B cell (primary cell): ENCODE data around the gene MALRD1.

Experiments used
- EZH2 ChIP-seq: IDR thresholded peaks from 2 replicates; pipeline ENCODE4 v1.6.1; 2012; ENCODE audit warnings: borderline replicate concordance, low read depth, mild to moderate bottlenecking, moderate library complexity, low read length; ENCODE audit not compliant: insufficient read depth, poor library complexity, severe bottlenecking
- TF ChIP-seq, protein P1 (sequence below): fragments of 200-600 bp; IDR thresholded peaks from one replicate; pipeline ENCODE4 v1.8.0; 2022; ENCODE audit warnings: antibody characterized with exemption, mild to moderate bottlenecking

DNA sequence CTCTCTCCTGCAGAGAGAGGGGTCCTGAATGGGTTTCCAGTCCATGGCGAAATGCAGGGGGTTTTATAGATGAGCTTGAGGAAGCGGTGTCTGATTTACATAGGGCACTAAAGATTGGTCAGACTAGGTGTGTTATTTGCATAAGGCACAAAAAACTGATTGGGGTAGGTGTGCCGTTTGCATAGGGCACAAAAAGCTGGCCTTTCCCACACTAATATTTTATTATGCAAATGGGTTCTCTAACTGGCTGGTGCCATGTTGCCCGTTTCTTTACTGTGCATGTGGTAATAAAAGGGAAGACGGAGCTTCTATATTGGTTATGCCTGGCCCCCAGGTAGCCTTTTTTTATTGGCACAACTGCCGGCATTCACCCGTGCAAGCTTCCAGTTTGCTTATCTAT is 50.2 kb downstream of the MALRD1 start:
- TF ChIP-seq, protein P1, sequence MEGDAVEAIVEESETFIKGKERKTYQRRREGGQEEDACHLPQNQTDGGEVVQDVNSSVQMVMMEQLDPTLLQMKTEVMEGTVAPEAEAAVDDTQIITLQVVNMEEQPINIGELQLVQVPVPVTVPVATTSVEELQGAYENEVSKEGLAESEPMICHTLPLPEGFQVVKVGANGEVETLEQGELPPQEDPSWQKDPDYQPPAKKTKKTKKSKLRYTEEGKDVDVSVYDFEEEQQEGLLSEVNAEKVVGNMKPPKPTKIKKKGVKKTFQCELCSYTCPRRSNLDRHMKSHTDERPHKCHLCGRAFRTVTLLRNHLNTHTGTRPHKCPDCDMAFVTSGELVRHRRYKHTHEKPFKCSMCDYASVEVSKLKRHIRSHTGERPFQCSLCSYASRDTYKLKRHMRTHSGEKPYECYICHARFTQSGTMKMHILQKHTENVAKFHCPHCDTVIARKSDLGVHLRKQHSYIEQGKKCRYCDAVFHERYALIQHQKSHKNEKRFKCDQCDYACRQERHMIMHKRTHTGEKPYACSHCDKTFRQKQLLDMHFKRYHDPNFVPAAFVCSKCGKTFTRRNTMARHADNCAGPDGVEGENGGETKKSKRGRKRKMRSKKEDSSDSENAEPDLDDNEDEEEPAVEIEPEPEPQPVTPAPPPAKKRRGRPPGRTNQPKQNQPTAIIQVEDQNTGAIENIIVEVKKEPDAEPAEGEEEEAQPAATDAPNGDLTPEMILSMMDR, result no peak
- no peak for TF ChIP-seq EZH2
